GM19351 (cell line): ENCODE data around the gene PLOD1.
"Not testable (repeated sequence)": the region's sequence is repeated elsewhere in the genome, so short reads cannot be mapped to it uniquely, and the experiment has no call there.

Experiments
- ATAC-seq: cut with Tn5 transposase; IDR thresholded peaks from one replicate; pipeline ENCODE4 v1.9.1; 2021; ENCODE audit warnings: mild to moderate bottlenecking, moderate library complexity; ENCODE audit not compliant: unreplicated experiment

PLOD1 gene

GRCh38 chr1:11912000-11912399 lies 22.5 kb upstream of the PLOD1 start:
- no peak for ATAC-seq

DNA sequence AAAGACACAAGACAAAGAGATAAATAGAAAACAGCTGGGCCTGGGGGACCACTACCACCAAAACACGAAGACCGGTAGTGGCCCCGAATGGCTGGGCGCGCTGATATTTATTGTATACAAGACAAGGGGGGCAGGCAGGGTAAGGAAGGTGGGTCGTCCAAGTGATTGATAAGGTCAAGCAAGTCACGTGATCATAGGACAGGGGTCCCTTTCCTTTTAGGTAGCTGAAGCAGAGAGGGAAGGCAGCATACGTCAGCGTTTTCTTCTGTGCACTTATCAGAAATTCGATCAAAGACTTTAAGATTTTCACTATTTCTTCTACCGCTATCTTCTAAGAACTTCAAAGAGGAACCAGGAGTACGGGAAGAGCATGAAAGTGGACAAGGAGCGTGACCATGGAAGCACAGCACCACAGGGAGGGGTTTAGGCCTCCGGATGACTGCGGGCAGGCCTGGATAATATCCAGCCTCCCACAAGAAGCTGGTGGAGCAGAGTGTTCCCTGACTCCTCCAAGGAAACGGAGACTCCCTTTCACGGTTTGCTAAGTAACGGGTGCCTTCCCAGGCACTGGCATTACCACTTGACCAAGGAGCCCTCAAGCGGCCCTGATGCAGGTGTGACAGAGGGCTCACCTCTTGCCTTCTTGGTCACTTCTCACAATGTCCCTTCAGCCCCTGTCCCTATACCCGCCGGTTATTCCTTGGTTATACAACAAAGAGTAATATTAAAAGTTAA lies 21.9 kb upstream of the PLOD1 start:
- not testable (repeated sequence) for ATAC-seq

- no peak for ATAC-seq
These were observed 21.2 kb upstream of the PLOD1 start for GRCh38 chr1:11913291-11913690.

DNA sequence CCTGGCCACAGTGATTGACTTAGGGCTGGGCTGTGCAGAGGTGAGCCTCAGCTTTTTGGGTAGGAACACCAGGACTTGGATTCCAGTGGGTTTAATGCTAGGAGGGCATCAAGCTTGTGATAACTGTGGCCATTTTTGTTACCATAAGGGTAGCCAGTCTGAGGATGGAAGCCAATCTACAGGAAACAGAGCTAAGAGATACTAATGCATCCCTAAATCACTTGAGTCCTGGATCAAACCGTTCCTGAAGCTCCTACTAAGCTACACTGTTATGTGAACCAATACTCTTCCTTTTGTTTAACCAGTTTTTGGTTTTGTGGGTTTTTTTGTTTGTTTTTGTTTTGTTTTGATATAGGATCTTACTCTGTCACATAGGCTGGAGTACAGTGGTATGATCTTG lies 20.5 kb upstream of the PLOD1 start:
- no peak for ATAC-seq

GRCh38 chr1:11918799-11919519 lies 15.6 kb upstream of the PLOD1 start:
- ATAC-seq = no peak

- ATAC-seq = no peak
These were observed 14.9 kb upstream of the PLOD1 start for GRCh38 chr1:11919621-11920020.

DNA sequence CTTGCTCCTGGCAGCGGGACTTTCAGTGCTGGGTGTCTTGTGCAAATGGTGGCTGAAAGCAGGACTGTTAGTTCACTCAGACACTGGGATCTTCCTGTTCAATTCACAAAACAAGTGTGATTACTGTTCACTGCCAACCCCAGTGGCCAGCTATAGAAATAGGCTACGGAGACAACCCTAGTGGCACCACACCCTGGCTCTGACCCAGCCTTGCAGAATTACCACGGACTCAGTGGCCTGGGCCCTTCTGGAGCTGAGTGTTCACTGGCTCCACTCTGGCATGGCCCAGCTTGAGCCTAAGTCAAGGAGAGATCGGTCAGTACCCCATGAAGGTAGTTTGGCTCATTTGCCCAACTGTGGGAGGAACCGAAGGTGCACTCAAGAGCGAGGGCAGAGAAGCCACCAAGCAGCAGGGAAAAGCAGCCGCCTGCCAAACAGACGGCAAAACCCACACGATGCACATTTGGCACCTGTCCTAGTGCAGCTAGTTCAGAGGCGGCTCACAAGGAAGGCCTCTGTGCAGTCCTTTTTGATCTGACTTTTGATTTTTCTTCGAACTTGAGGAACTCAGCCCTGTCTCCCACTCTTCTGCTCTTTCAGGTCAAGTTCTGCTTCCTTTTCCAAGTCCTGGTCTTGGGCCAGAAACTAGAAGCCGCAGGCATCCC lies 14.1 kb upstream of the PLOD1 start:
- no peak for ATAC-seq

GRCh38 chr1:11921022-11921421 lies 13.5 kb upstream of the PLOD1 start:
- ATAC-seq = no peak

- ATAC-seq = no peak
These were observed 11.3 kb upstream of the PLOD1 start for GRCh38 chr1:11923069-11923826.

DNA sequence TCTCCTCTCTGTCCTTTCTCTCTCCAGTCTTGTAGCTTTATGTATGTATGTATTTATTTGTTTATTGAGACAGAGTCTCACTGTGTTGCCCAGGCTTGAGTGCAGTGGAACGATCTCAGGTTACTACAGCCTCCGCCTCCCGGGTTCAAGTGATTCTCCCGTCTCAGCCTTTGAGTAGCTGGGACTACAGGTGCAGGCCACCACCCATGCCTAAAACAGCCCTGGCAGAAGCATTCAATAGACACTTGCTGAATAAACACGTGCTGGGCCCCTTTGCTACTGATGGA lies 10.7 kb upstream of the PLOD1 start:
- ATAC-seq = no peak

- ATAC-seq = no peak
These were observed 10.0 kb upstream of the PLOD1 start for GRCh38 chr1:11924334-11925195.

DNA sequence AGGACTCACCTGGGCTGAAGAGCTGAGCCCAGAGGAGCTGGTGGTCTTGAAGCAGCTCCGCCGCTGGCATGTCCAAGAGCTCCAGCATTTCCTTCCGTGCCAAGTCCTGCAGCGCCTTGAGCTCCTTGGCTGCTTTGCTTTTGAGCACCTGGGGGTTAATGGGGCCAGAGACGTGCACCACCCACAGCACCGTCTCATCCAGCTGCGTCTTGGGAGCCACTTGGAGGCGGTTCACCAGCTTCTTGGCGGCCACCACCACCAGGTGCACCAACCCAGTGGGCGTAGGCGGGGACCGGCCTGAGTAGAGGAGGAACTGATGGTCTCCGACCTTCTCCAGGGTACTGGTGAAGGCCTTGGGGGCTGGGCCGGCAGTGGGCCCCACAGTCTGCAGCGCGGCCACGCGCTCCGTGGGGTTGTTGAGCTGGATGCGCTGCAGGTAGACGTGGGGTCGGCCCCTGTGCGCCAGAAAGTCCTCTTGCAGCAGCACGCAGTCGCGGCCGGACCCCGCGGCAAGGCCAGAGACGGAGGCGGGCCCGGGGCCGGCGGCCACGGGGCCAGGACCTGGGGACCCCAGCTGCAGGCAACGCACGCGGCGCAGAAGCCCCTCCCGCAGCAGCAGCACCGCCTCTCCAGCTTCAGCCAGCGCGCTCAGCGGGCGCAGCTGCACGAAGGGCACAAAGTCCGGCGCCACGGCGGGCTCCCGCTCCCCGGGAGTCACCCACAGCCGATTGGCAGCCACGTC lies 9.2 kb upstream of the PLOD1 start:
- not testable (repeated sequence) for ATAC-seq

DNA sequence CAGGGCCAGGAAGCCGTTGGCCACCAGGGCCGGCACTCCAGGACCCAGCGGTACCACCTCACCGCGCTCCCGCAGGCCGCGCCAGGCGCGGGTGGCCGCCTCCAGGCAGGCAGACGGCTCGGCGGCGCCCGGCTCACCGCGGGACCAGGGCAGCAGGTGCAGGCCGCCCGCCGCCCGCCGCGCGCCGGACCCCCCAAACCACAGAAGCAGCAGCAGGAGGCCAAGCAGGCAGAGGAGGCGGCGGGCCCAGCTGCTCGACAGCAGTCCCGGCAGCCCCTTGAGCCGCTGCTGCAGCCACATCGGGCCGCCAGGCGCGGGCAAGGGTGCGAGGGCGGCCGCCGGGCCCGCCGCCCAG lies 8.6 kb upstream of the PLOD1 start:
- ATAC-seq = peak; percentile 19

DNA sequence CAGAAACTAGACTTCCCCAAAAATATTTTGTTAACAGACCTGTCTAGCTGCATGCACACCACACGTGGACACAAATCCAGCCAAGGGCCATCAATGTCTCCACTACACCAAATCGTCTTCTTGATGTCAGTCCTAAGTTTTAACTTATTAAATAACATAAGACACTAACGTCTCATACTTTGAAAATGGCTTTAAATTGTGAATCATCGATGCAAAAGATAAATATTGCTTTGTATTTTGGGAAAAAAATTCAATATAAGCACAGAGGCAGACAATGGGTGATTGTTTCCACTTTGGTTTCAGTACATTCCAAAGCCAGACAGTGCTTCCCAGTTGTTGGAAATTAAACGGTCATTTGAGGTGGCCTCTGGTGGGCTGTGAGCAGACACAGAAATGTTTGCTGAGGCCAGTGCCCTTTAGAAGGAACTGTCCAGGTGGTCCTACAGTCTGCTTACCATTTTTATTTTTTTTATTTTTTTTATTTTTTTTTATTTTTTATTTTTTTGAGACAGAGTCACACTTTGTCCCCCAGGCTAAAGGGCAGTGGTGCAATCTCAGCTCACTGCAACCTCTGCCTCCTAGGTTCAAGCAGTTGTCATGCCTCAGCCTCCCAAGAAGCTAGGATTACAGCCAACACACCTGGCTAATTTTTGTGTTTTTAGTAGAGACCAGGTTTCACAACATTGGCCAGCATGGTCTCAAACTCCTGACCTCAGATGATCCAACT lies 6.5 kb upstream of the PLOD1 start:
- no peak for ATAC-seq

- ATAC-seq = no peak
These were observed 4.7 kb upstream of the PLOD1 start for GRCh38 chr1:11929849-11930248.

GRCh38 chr1:11930571-11931445 lies 3.7 kb upstream of the PLOD1 start:
- ATAC-seq = no peak

GRCh38 chr1:11931845-11932244 lies 2.7 kb upstream of the PLOD1 start:
- no peak for ATAC-seq

DNA sequence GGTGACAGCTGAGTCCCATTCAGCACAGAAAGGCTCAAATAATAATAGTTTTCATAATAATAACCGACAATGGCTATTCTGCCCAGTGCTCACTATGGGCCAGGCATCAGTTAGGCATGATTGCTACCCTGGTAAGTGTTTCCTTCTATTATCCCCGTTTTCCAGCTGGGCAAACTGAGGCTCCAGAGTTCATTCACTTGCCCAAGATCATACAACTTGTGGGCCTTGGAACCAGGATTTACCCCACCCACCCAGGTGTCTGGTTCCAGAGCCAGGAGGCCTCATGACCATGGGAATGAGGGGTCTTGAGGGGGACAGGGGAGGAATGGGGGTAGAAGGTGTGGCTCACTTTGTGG lies 518 bp downstream of the PLOD1 start:
- ATAC-seq = peak; percentile 16
